A549 (cell line): ENCODE data around the gene OR4D1. TPM values are rescaled to one million over a fixed set of nuclear protein-coding genes. Genes with fewer than 3 reads are reported as not detected.

Experiments used
- ATAC-seq, 2 experiments: fragments of 200-7000 bp in 1 of 2; fragments of >200 bp in 1 of 2; cut with Nextera tagmentation in 1 of 2; cut with Tn5 transposase in 1 of 2; 3 replicates each; pipeline versions ENCODE4 v1.8.0 to v1.9.1; 2018 to 2020; ENCODE audit warnings: mild to moderate bottlenecking in 1 of 2, moderate library complexity in 1 of 2
- CTCF ChIA-PET: fragments of 300-600 bp; sonication (Branson Sonifier 250); formaldehyde crosslinking; extraction: SDS; loops from one replicate; lab custom pipeline; 2021; ENCODE audit warnings: antibody characterized with exemption, inconsistent platforms; lab: Yijun Ruan, JAX
- POLR2A ChIA-PET: fragments of 350-600 bp; formaldehyde crosslinking; extraction: SDS; loops from one replicate; lab custom pipeline; 2021; ENCODE audit warnings: antibody characterized with exemption, inconsistent platforms; lab: Yijun Ruan, JAX
- DNase-seq, 2 experiments: peaks; one replicate each; pipeline versions ENCODE4 v3.0.0 to v3.0.0-alpha.2; 2011 to 2016; ENCODE audit warnings: low read depth in 1 of 2, low spot score in 1 of 2
- FAIRE-seq: peaks from 2 replicates; lab custom pipeline; 2011; peaks lifted over from hg19 to GRCh38; lab: Jason Lieb, UNC
- H3K27ac ChIP-seq, 2 experiments: fragments of >200 bp; sonication (Bioruptor Twin); formaldehyde crosslinking; 3 replicates each; pipeline ENCODE4 v1.5.1; 2016 to 2017
- H3K4me1 ChIP-seq: fragments of >200 bp; sonication (Bioruptor Twin); formaldehyde crosslinking; 3 replicates; pipeline ENCODE4 v1.6.1; 2016
- H3K4me2 ChIP-seq: fragments of >200 bp; sonication (Bioruptor Twin); formaldehyde crosslinking; 3 replicates; pipeline ENCODE4 v1.6.1; 2016
- H3K4me3 ChIP-seq: fragments of >200 bp; sonication (Bioruptor Twin); formaldehyde crosslinking; 3 replicates; pipeline ENCODE4 v1.5.1; 2016
- H3K9me3 ChIP-seq: fragments of >200 bp; sonication (Bioruptor Twin); formaldehyde crosslinking; 3 replicates; pipeline ENCODE4 v1.6.1; 2016
- ATOH8 ChIP-seq: fragments of 250-450 bp; sonication (Bioruptor Pico); IDR thresholded peaks from 2 replicates; pipeline ENCODE4 v1.5.0; 2020; ENCODE audit warnings: low read depth, mild to moderate bottlenecking, moderate library complexity
- CBX2 ChIP-seq: fragments of 200-600 bp; sonication (generic); IDR thresholded peaks from 2 replicates; pipeline ENCODE4 v1.6.1; 2016; ENCODE audit warnings: low read depth, mild to moderate bottlenecking, borderline replicate concordance
- CHD2 ChIP-seq: fragments of 150-350 bp; IDR thresholded peaks from 2 replicates; pipeline ENCODE4 v1.6.1; 2014; ENCODE audit warnings: low read length; ENCODE audit not compliant: partially characterized antibody
- CTCF ChIP-seq: fragments of >200 bp; sonication (Bioruptor Twin); formaldehyde crosslinking; IDR thresholded peaks from 3 replicates; pipeline ENCODE4 v1.5.1; 2016
- FOSL2 ChIP-seq, 2 experiments: fragments of 450-650 bp in 1 of 2; fragments of >200 bp in 1 of 2; sonication (Bioruptor Twin) in 1 of 2; formaldehyde crosslinking; IDR thresholded peaks; 2 replicates each; pipeline versions ENCODE4 v1.5.0 to v1.6.1; 2016 to 2020; ENCODE audit warnings: mild to moderate bottlenecking in 1 of 2, moderate library complexity in 1 of 2
- FOXS1 ChIP-seq: fragments of 250-450 bp; sonication (Bioruptor Pico); IDR thresholded peaks from 2 replicates; pipeline ENCODE4 v1.5.0; 2020; ENCODE audit warnings: mild to moderate bottlenecking, moderate library complexity
- HES2 ChIP-seq: fragments of >200 bp; sonication (Bioruptor Twin); formaldehyde crosslinking; IDR thresholded peaks from 2 replicates; pipeline ENCODE4 v1.6.1; 2016
- HEYL ChIP-seq: fragments of 250-450 bp; sonication (Bioruptor Pico); IDR thresholded peaks from 2 replicates; pipeline ENCODE4 v1.8.0; 2021; ENCODE audit warnings: mild to moderate bottlenecking, moderate library complexity
- MAX ChIP-seq: IDR thresholded peaks from 2 replicates; pipeline ENCODE4 v1.6.1; 2012
- MYC ChIP-seq: IDR thresholded peaks from 2 replicates; pipeline ENCODE4 v1.6.1; 2012; ENCODE audit warnings: mild to moderate bottlenecking, inconsistent platforms, low read length, improper control_type of control experiment, borderline replicate concordance
- RCOR1 ChIP-seq: fragments of 150-350 bp; IDR thresholded peaks from 2 replicates; pipeline ENCODE4 v1.6.1; 2014; ENCODE audit warnings: antibody characterized with exemption, low read length, low read depth
- REST ChIP-seq: fragments of 200-600 bp; sonication (generic); IDR thresholded peaks from 2 replicates; pipeline ENCODE4 v1.6.1; 2016; ENCODE audit warnings: antibody characterized with exemption, mild to moderate bottlenecking, moderate library complexity
- TFCP2L1 ChIP-seq: fragments of 250-450 bp; sonication (Bioruptor Pico); IDR thresholded peaks from 2 replicates; pipeline ENCODE4 v1.5.0; 2021; ENCODE audit warnings: mild to moderate bottlenecking
- TP53 ChIP-seq: fragments of 250-450 bp; sonication (Bioruptor Pico); IDR thresholded peaks from 2 replicates; pipeline ENCODE4 v1.5.0; 2021; ENCODE audit warnings: mild to moderate bottlenecking, moderate library complexity
- USF2 ChIP-seq: fragments of 450-650 bp; IDR thresholded peaks from 2 replicates; pipeline ENCODE4 v1.6.1; 2014; ENCODE audit warnings: antibody characterized with exemption
- ZC3H11A ChIP-seq: fragments of 450-650 bp; IDR thresholded peaks from 2 replicates; pipeline ENCODE4 v1.6.1; 2014; ENCODE audit warnings: antibody characterized with exemption, mild to moderate bottlenecking
- ZNF302 ChIP-seq: fragments of 250-450 bp; sonication (Bioruptor Pico); IDR thresholded peaks from 2 replicates; pipeline ENCODE4 v1.9.0; 2021; ENCODE audit warnings: inconsistent platforms, mild to moderate bottlenecking, moderate library complexity
- ZSCAN20 ChIP-seq: fragments of 250-450 bp; sonication (Bioruptor Pico); IDR thresholded peaks from 2 replicates; pipeline ENCODE4 v1.8.0; 2022; ENCODE audit warnings: mild to moderate bottlenecking, moderate library complexity
- WGBS: methylation state at CpG from one replicate; pipeline ENCODE4 v1.1.6; 2017; ENCODE audit errors: missing lambda C conversion rate; 5-methylcytosine and 5-hydroxymethylcytosine counted together
- polyA plus RNA-seq, 4 experiments: library from polyadenylated mRNA; depleted of rRNA in 3 of 4; stranded (reverse); fragments of >200 nt; fragmentation: RNase III in 1 of 4; extraction: RNeasy Plus Mini Kit Qiagen cat#74134 plus additional on column Dnase treatment in 1 of 4; gene quantifications; 2 replicates in 3 of 4; 3 replicates in 1 of 4; pipeline ENCODE4 v1.2.3, GENCODE V29; 2011 to 2017

OR4D1 gene
- polyA plus RNA-seq, 2 of the 4 experiments (the other 2 are of a cell fraction) = 0.03 TPM

- ATAC-seq (no peak), DNase-seq (no peak), FAIRE-seq (no peak)
- Histone ChIP-seq H3K4me3 (no peak overlapping the region), H3K9me3 (peaks cover 10% of the 10 kb centered on the region; the same call in 2 of the 3 replicates), H3K4me1 (no peaks in the 10 kb centered on the region), H3K4me2 (no peak overlapping the region), H3K27ac (no peak overlapping the region)
- CTCF ChIA-PET = interaction anchor here (0.6 to 1.8 kb wide), 5 partner anchors 8 to 251 kb away, joined by 3 to 8 read pairs (median 4); no protein-coding TSS in a partner anchor
- WGBS = 67% methylated on average over 1 of the region's 1 CpG
- TF ChIP-seq HEYL (no peak), TFCP2L1 (CRISPR knock-in tag) (no peak), REST (no peak), MYC (no peak), ATOH8 (CRISPR knock-in tag) (no peak), USF2 (no peak), RCOR1 (no peak), MAX (no peak), CTCF (no peak), FOSL2 (IDR thresholded peaks at IDR 0.05) (no peak), FOSL2 (CRISPR knock-in tag; IDR thresholded peaks at IDR 0.05) (no peak), FOXS1 (CRISPR knock-in tag) (no peak), ZSCAN20 (CRISPR knock-in tag) (no peak), CHD2 (no peak)
- POLR2A ChIA-PET = no interaction called here
Measured at GRCh38 chr17:58109197-58109596, 39.0 kb upstream of the OR4D1 start.

- ChIA-PET POLR2A (no interaction called here), CTCF (interaction anchor here (0.6 to 5.5 kb wide), 10 partner anchors 11 to 984 kb away, joined by 3 to 82 read pairs (median 3); no protein-coding TSS in a partner anchor)
- Histone ChIP-seq H3K27ac (no peak overlapping the region), H3K4me2 (no peak overlapping the region), H3K4me3 (no peak overlapping the region), H3K9me3 (peaks cover 10% of the 10 kb centered on the region; the same call in 2 of the 3 replicates), H3K4me1 (no peaks in the 10 kb centered on the region)
- ATAC-seq (no peak), FAIRE-seq (no peak), DNase-seq (no peak)
- no peak for TF ChIP-seq ZNF302 (CRISPR knock-in tag)
- TF ChIP-seq CTCF = no peak
- no peak for TF ChIP-seq HES2
- TF ChIP-seq CBX2 = no peak
- TF ChIP-seq FOSL2 (IDR thresholded peaks at IDR 0.05) = no peak
- no peak for TF ChIP-seq FOSL2 (CRISPR knock-in tag; IDR thresholded peaks at IDR 0.05)
- no peak for TF ChIP-seq ZC3H11A
- TF ChIP-seq MYC = no peak
- no peak for TF ChIP-seq FOXS1 (CRISPR knock-in tag)
- no peak for TF ChIP-seq HEYL
- no peak for TF ChIP-seq TP53
- no peak for TF ChIP-seq USF2
- WGBS = 56% methylated on average over 5 of the region's 5 CpGs
Measured at GRCh38 chr17:58110012-58110411, 38.2 kb upstream of the OR4D1 start.
